HepG2 (cell line): ENCODE results near the gene ORC1. TPM values are rescaled to one million over a fixed set of nuclear protein-coding genes. Genes with fewer than 3 reads are reported as not detected.

ENCODE experiments used
- AKAP8 ChIP-seq: sonication (generic); formaldehyde crosslinking; IDR thresholded peaks from 2 replicates; pipeline ENCODE4 v1.5.1; 2020; ENCODE audit warnings: mild to moderate bottlenecking, missing genetic modification reagents
- ETV5 ChIP-seq: IDR thresholded peaks from 2 replicates; pipeline ENCODE4 v1.6.1; 2018; ENCODE audit warnings: missing biosample characterization, missing genetic modification reagents, inconsistent platforms, borderline replicate concordance
- FLYWCH1 ChIP-seq: sonication (generic); formaldehyde crosslinking; IDR thresholded peaks from 2 replicates; pipeline ENCODE4 v1.8.1; 2023; ENCODE audit warnings: mild to moderate bottlenecking, missing genetic modification reagents
- LCORL ChIP-seq, 2 experiments: fragments of 450-650 bp in 1 of 2; sonication (generic) in 1 of 2; formaldehyde crosslinking in 1 of 2; IDR thresholded peaks; 2 replicates each; pipeline versions ENCODE4 v1.5.0 to v1.6.1; 2017 to 2020; ENCODE audit warnings: antibody characterized with exemption in 1 of 2, missing genetic modification reagents in 1 of 2
- MLX ChIP-seq: IDR thresholded peaks from 2 replicates; pipeline ENCODE4 v1.6.1; 2016
- PAXIP1 ChIP-seq: sonication (generic); formaldehyde crosslinking; conservative IDR thresholded peaks from 2 replicates; pipeline ENCODE4 v1.4.0; 2020; ENCODE audit warnings: mild to moderate bottlenecking, missing genetic modification reagents, moderate library complexity
- RNF2 ChIP-seq: fragments of 450-650 bp; conservative IDR thresholded peaks from 2 replicates; pipeline ENCODE4 v1.6.1; 2016; ENCODE audit warnings: low read depth
- SOX6 ChIP-seq, 2 experiments: fragments of 450-650 bp in 1 of 2; sonication (generic) in 1 of 2; formaldehyde crosslinking in 1 of 2; IDR thresholded peaks; 2 replicates each; pipeline versions ENCODE4 v1.4.0 to v1.6.1; 2017 to 2020; ENCODE audit warnings: antibody characterized with exemption in 1 of 2, mild to moderate bottlenecking in 1 of 2, missing genetic modification reagents in 1 of 2
- TARDBP ChIP-seq: sonication (generic); formaldehyde crosslinking; IDR thresholded peaks from 2 replicates; pipeline ENCODE4 v1.8.0; 2022; ENCODE audit warnings: mild to moderate bottlenecking, missing genetic modification reagents
- TFDP1 ChIP-seq: IDR thresholded peaks from 2 replicates; pipeline ENCODE4 v1.6.1; 2016; ENCODE audit warnings: missing compliant biosample characterization, missing genetic modification reagents, borderline replicate concordance
- TFE3 ChIP-seq: IDR thresholded peaks from 2 replicates; pipeline ENCODE4 v1.6.1; 2016
- ZBTB20 ChIP-seq: sonication (generic); formaldehyde crosslinking; IDR thresholded peaks from 2 replicates; pipeline ENCODE4 v1.8.1; 2023; ENCODE audit warnings: missing genetic modification reagents, low read depth, mild to moderate bottlenecking, borderline replicate concordance
- ZBTB33 ChIP-seq: sonication (generic); formaldehyde crosslinking; IDR thresholded peaks from 2 replicates; pipeline ENCODE4 v1.4.0; 2020; ENCODE audit warnings: missing genetic modification reagents
- ZKSCAN5 ChIP-seq: sonication (generic); formaldehyde crosslinking; IDR thresholded peaks from 2 replicates; pipeline ENCODE4 v1.5.1; 2020; ENCODE audit warnings: mild to moderate bottlenecking, missing genetic modification reagents
- ZNF333 ChIP-seq: sonication (generic); formaldehyde crosslinking; IDR thresholded peaks from 2 replicates; pipeline ENCODE4 v1.4.0; 2020; ENCODE audit warnings: mild to moderate bottlenecking, missing genetic modification reagents, borderline replicate concordance
- ZNF576 ChIP-seq: sonication (generic); formaldehyde crosslinking; IDR thresholded peaks from 2 replicates; pipeline ENCODE4 v1.4.0; 2020; ENCODE audit warnings: mild to moderate bottlenecking, missing genetic modification reagents
- ZNF589 ChIP-seq: sonication (generic); formaldehyde crosslinking; conservative IDR thresholded peaks from 2 replicates; pipeline ENCODE4 v1.8.0; 2022; ENCODE audit warnings: mild to moderate bottlenecking, moderate library complexity, missing genetic modification reagents
- polyA plus RNA-seq, 8 experiments: library from polyadenylated mRNA; depleted of rRNA in 3 of 8; stranded (reverse) in 7 of 8; unstranded in 1 of 8; fragments of >200 nt; fragmentation: Illumina TruSeq in 4 of 8; extraction: Trizol in 4 of 8; gene quantifications; 2 replicates each; pipeline versions ENCODE4 v1.2.1 to v1.2.3, GENCODE V29; 2011 to 2016; ENCODE audit warnings: low read depth in 4 of 8, missing spikeins in 1 of 8, mixed read lengths in 1 of 8; ENCODE audit not compliant: insufficient read depth in 1 of 8
- total RNA-seq, 5 experiments: library from RNA; depleted of rRNA; stranded (reverse); fragments of >200 nt; fragmentation: Illumina TruSeq; extraction: Trizol; gene quantifications; 2 replicates each; pipeline ENCODE4 v1.2.3, GENCODE V29; 2016; ENCODE audit warnings: low read depth in 1 of 5

The ORC1 gene
- total and polyA plus RNA-seq, 2 of the 13 experiments (the other 11 are each of a cell fraction or from before 2014, with no cell fraction given): 7.0 to 23.5 TPM

GRCh38 chr1:52348704-52349300 is 55.4 kb downstream of the ORC1 start (continued):
- TF ChIP-seq RNF2: no peak
- no peak for TF ChIP-seq TARDBP (CRISPR knock-in tag)
- no peak for TF ChIP-seq ZBTB20 (CRISPR knock-in tag)
- TF ChIP-seq PAXIP1: no peak
- no peak for TF ChIP-seq ZNF589 (CRISPR knock-in tag)
- TF ChIP-seq TFDP1: no peak
- no peak for TF ChIP-seq LCORL (IDR thresholded peaks at IDR 0.05)
- TF ChIP-seq LCORL (CRISPR knock-in tag; IDR thresholded peaks at IDR 0.05): no peak
- TF ChIP-seq ZBTB33 (CRISPR knock-in tag): 0 out of 2 replicates have a peak, but pooled peaks have one; percentile 31
- TF ChIP-seq ZKSCAN5 (CRISPR knock-in tag): no peak
- no peak for TF ChIP-seq ETV5 (CRISPR knock-in tag)
- no peak for TF ChIP-seq AKAP8 (CRISPR knock-in tag)
- no peak for TF ChIP-seq MLX
- no peak for TF ChIP-seq ZNF576 (CRISPR knock-in tag)
- no peak for TF ChIP-seq TFE3 (CRISPR knock-in tag)
- TF ChIP-seq ZNF333: no peak
- TF ChIP-seq FLYWCH1: no peak
- TF ChIP-seq SOX6 (IDR thresholded peaks at IDR 0.05): no peak
- TF ChIP-seq SOX6 (CRISPR knock-in tag; IDR thresholded peaks at IDR 0.05): no peak
